Fibroblast of lung (primary cell): ENCODE data around the gene ZNF605. TPM values are rescaled to one million over a fixed set of nuclear protein-coding genes. Genes with fewer than 3 reads are reported as not detected.
"Not testable (repeated sequence)": the region's sequence is repeated elsewhere in the genome, so short reads cannot be mapped to it uniquely, and the experiment has no call there.

ENCODE experiments used
- DNase-seq, 2 donors: peaks; one replicate each; pipeline versions ENCODE4 v3.0.0 to v3.0.0-alpha.2; 2010; ENCODE audit warnings: low read depth in 2 of 2
- H2AFZ ChIP-seq: 2 replicates; pipeline ENCODE4 v1.5.1; 2012; ENCODE audit warnings: low read length, control low read depth, inconsistent platforms
- H3K27ac ChIP-seq: 2 replicates; pipeline ENCODE4 v1.5.1; 2011; ENCODE audit warnings: low read length, control low read depth; ENCODE audit not compliant: insufficient read depth
- H3K27me3 ChIP-seq: 2 replicates; pipeline ENCODE4 v1.5.1; 2011; ENCODE audit warnings: mild to moderate bottlenecking, low read length; ENCODE audit not compliant: control insufficient read depth, insufficient read depth
- H3K36me3 ChIP-seq: 2 replicates; pipeline ENCODE4 v1.5.1; 2011; ENCODE audit warnings: low read length; ENCODE audit not compliant: control insufficient read depth, insufficient read depth
- H3K4me1 ChIP-seq: 2 replicates; pipeline ENCODE4 v1.5.1; 2011; ENCODE audit warnings: low read length; ENCODE audit not compliant: control insufficient read depth, insufficient read depth; ENCODE audit errors: extremely low read depth
- H3K4me2 ChIP-seq: 2 replicates; pipeline ENCODE4 v1.5.1; 2011; ENCODE audit warnings: low read length, control low read depth; ENCODE audit not compliant: insufficient read depth; ENCODE audit errors: extremely low read depth
- H3K4me3 ChIP-seq, 4 experiments: fragments of 200-600 bp in 1 of 4; sonication (generic) in 1 of 4; replicated peaks in 1 of 4; 2 replicates each; pipeline ENCODE4 v1.5.1; 2011 to 2016; ENCODE audit warnings: low read length in 4 of 4, low read depth in 3 of 4, mild to moderate bottlenecking in 3 of 4, control low read depth in 2 of 4, inconsistent platforms in 1 of 4, mixed read lengths in 1 of 4; ENCODE audit not compliant: insufficient read depth in 1 of 4; ENCODE audit errors: control extremely low read depth in 1 of 4
- H3K79me2 ChIP-seq: 2 replicates; pipeline ENCODE4 v1.5.1; 2012; ENCODE audit warnings: mild to moderate bottlenecking, low read length, inconsistent platforms; ENCODE audit not compliant: control insufficient read depth, insufficient read depth
- H3K9ac ChIP-seq: 2 replicates; pipeline ENCODE4 v1.5.1; 2011; ENCODE audit warnings: mild to moderate bottlenecking, low read length, control low read depth; ENCODE audit not compliant: insufficient read depth
- H3K9me3 ChIP-seq: 2 replicates; pipeline ENCODE4 v1.5.1; 2012; ENCODE audit warnings: low read depth, low read length; ENCODE audit not compliant: control insufficient read depth, insufficient read depth
- H4K20me1 ChIP-seq: 2 replicates; pipeline ENCODE4 v1.5.1; 2011; ENCODE audit warnings: low read length; ENCODE audit not compliant: control insufficient read depth, insufficient read depth; ENCODE audit errors: extremely low read depth
- CTCF ChIP-seq, 2 donors: IDR thresholded peaks in 1 of 2; conservative IDR thresholded peaks in 1 of 2; 1 replicate in 1 of 2; 2 replicates in 1 of 2; pipeline ENCODE4 v1.5.1; 2011 to 2012; ENCODE audit warnings: low read length in 2 of 2, control low read depth in 1 of 2, inconsistent platforms in 1 of 2, low read depth in 1 of 2, mild to moderate bottlenecking in 1 of 2
- EZH2 ChIP-seq: IDR thresholded peaks from 2 replicates; pipeline ENCODE4 v1.5.1; 2012; ENCODE audit warnings: low read length, control low read depth, mild to moderate bottlenecking; ENCODE audit errors: missing control alignments
- polyA plus RNA-seq, 2 donors: library from polyadenylated mRNA; depleted of rRNA in 1 of 2; stranded (reverse) in 1 of 2; unstranded in 1 of 2; fragments of >200 nt; gene quantifications; 2 replicates each; pipeline ENCODE4 v1.2.1, GENCODE V29; 2011 to 2012; ENCODE audit warnings: missing spikeins in 1 of 2
- total RNA-seq: library from RNA; depleted of rRNA; stranded (reverse); fragments of >200 nt; gene quantifications from 2 replicates; pipeline ENCODE4 v1.2.1, GENCODE V29; 2014

ZNF605 gene
- total and polyA plus RNA-seq, 2 donors (not counting 1 experiment from before 2014, with no cell fraction given), result 9.7 to 15.2 TPM

GRCh38 chr12:132941336-132941954 lies 14.7 kb downstream of the ZNF605 start:
- Histone ChIP-seq H2AFZ (no peak overlapping the region), H3K4me3 (no peak overlapping the region), H3K27me3 (no peaks in the 10 kb centered on the region), H3K27ac (no peak overlapping the region), H3K4me1 (no peaks in the 10 kb centered on the region), H4K20me1 (no peaks in the 10 kb centered on the region), H3K9ac (no peak overlapping the region), H3K4me2 (no peak overlapping the region), H3K36me3 (peaks cover 13% of the 10 kb centered on the region), H3K79me2 (no peaks in the 10 kb centered on the region), H3K9me3 (peaks cover 9% of the 10 kb centered on the region)
- TF ChIP-seq CTCF (conservative IDR thresholded peaks at IDR 0.05 in 1 of 2, IDR thresholded peaks at IDR 0.05 in 1 of 2; ENCODE audit: low read depth in 1 of 2, low read length in 2 of 2) (no peak), EZH2 (no peak)
- no peak for DNase-seq

DNA sequence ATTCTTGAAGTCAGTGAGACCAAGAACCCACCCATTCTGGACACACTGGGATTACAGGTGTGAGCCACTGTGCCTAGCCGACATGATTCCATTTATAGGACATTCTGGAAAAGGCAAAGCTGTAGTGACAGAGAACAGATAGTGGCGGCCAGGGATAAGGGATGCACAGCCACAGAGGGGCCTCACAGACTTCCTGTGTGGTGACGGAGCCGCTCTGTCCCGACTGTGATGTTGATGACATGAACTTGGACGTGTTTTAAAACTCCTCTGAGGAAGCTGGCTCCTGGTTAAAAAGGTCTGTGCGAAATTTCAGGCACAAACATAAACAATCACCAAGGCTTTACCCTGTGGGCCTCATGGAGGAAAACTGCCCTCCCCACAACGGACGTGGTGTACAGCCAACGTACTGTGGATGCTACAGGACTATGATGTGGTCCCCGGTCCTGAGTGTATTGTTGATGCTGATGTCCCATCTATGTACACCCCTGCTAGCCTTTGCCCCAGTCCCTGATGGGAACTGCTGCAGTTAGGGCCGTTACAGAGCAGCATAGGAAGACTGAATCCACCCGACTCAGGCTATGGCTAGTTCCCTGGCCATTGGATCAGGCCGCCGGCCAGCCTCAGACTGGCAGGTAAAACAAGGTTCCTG lies 15.9 kb downstream of the ZNF605 start:
- Histone ChIP-seq H3K4me2 (no peak overlapping the region), H2AFZ (no peak overlapping the region), H4K20me1 (no peaks in the 10 kb centered on the region), H3K27me3 (no peaks in the 10 kb centered on the region), H3K9me3 (peaks cover 9% of the 10 kb centered on the region), H3K27ac (no peak overlapping the region), H3K4me1 (no peaks in the 10 kb centered on the region), H3K79me2 (no peaks in the 10 kb centered on the region), H3K36me3 (peaks cover 12% of the 10 kb centered on the region), H3K4me3 (no peak overlapping the region), H3K9ac (no peak overlapping the region)
- TF ChIP-seq CTCF (conservative IDR thresholded peaks at IDR 0.05 in 1 of 2, IDR thresholded peaks at IDR 0.05 in 1 of 2; ENCODE audit: low read depth in 1 of 2, low read length in 2 of 2), result no peak
- no peak for TF ChIP-seq EZH2
- DNase-seq, result no peak

DNA sequence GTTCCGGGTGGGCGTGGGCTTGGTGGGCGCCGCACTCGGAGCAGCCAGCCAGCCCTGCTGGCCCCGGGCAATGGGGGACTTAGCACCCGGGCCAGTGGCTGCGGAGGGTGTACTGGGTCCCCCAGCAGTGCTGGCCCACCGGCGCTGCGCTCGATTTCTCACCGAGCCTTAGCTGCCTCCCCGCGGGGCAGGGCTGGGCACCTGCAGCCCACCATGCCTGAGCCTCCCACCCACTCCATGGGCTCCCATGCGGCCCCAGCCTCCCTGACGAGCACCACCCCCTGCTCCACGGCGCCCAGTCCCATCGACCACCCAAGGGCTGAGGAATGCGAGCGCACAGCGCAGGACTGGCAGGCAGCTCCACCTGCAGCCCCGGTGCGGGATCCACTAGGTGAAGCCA lies 17.3 kb downstream of the ZNF605 start:
- not testable (repeated sequence) for H4K20me1 ChIP-seq, H3K9me3 ChIP-seq, H3K4me1 ChIP-seq, H3K4me2 ChIP-seq, DNase-seq, H2AFZ ChIP-seq, H3K79me2 ChIP-seq, H3K27ac ChIP-seq, H3K9ac ChIP-seq, H3K4me3 ChIP-seq, H3K27me3 ChIP-seq
- H3K36me3 ChIP-seq, result peaks cover 12% of the 10 kb centered on the region
